PC-3 (cell line): ENCODE results near the gene FKBP1A.

Experiments used
- EZH2 ChIP-seq: fragments of 300-600 bp; sonication (generic); IDR thresholded peaks from one replicate; pipeline ENCODE4 v1.6.1; 2017; ENCODE audit warnings: antibody characterized with exemption, mild to moderate bottlenecking, low read length; ENCODE audit not compliant: unreplicated experiment
- TF ChIP-seq, protein P1 (sequence below): fragments of 300-600 bp; sonication (generic); conservative IDR thresholded peaks from 2 replicates; pipeline ENCODE4 v1.5.1; 2017; ENCODE audit warnings: antibody characterized with exemption, low read depth, mild to moderate bottlenecking, low read length

DNA sequence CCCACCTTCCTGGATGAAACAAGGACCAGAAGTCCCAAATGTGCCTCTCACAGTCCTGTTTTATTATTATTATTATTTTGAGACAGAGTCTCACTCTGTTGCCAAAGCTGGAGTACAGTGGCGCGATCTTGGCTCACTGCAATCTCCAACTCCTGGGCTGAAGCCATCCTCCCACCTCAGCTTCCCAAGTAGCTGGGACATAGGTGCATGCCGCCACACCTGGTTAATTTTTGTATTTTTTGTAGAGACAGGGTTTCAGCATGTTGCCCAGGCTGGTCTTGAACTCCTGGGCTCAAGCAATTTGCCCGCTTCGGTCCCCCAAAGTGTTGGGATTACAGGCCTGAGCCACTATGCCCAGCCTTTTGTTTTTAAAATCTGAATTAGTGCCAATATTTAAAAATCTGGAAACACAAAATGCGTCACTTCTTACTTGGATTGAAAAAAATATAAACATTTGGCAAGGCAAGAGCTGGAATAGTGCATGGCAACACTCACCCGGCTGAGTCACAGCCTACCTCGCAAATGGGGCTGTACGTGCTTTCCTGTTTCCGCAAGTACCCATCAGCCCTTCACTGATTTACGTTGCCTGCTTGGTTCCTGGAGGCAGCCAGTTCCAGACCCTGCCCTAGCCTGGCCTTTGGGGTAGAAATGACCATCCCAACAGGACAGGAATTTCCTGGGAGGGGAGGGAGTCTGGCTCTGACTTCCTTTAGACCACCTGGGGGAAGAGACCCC lies 70.2 kb downstream of the FKBP1A start:
- TF ChIP-seq, protein P1, sequence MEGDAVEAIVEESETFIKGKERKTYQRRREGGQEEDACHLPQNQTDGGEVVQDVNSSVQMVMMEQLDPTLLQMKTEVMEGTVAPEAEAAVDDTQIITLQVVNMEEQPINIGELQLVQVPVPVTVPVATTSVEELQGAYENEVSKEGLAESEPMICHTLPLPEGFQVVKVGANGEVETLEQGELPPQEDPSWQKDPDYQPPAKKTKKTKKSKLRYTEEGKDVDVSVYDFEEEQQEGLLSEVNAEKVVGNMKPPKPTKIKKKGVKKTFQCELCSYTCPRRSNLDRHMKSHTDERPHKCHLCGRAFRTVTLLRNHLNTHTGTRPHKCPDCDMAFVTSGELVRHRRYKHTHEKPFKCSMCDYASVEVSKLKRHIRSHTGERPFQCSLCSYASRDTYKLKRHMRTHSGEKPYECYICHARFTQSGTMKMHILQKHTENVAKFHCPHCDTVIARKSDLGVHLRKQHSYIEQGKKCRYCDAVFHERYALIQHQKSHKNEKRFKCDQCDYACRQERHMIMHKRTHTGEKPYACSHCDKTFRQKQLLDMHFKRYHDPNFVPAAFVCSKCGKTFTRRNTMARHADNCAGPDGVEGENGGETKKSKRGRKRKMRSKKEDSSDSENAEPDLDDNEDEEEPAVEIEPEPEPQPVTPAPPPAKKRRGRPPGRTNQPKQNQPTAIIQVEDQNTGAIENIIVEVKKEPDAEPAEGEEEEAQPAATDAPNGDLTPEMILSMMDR: no peak
- TF ChIP-seq EZH2: no peak
